ENCODE data around the gene NGEF.

The NGEF gene

GRCh38 chr2:232879618-232880494 is 133.2 kb downstream of the NGEF start:
- DNase-seq = no peak

- no peak for DNase-seq
Observed at GRCh38 chr2:232878855-232879617, 134.0 kb downstream of the NGEF start.

GRCh38 chr2:232877940-232878511 is 135.0 kb downstream of the NGEF start:
- no peak for DNase-seq

- DNase-seq = no peak
Observed at GRCh38 chr2:232876978-232877441, 136.0 kb downstream of the NGEF start.

- no peak for DNase-seq
Observed at GRCh38 chr2:232876161-232876977, 136.7 kb downstream of the NGEF start.

- no peak for DNase-seq
Observed at GRCh38 chr2:232875256-232876121, 137.6 kb downstream of the NGEF start.

GRCh38 chr2:232874677-232875223 is 138.3 kb downstream of the NGEF start:
- DNase-seq = no peak

- DNase-seq = peak; percentile 43
Observed at GRCh38 chr2:232873909-232874641, 139.0 kb downstream of the NGEF start.

GRCh38 chr2:232873292-232873908 is 139.7 kb downstream of the NGEF start:
- DNase-seq = no peak

- DNase-seq = no peak
Observed at GRCh38 chr2:232872826-232873225, 140.2 kb downstream of the NGEF start.

GRCh38 chr2:232871835-232872736 is 141.0 kb downstream of the NGEF start:
- no peak for DNase-seq

- DNase-seq = no peak
Observed at GRCh38 chr2:232871418-232871834, 141.6 kb downstream of the NGEF start.

- DNase-seq = no peak
Observed at GRCh38 chr2:232870766-232871371, 142.2 kb downstream of the NGEF start.

- DNase-seq = no peak
Observed at GRCh38 chr2:232870018-232870765, 142.9 kb downstream of the NGEF start, which contains the start of gene SNORC. Gene SNORC, plus strand, starts transcription at chr2:232870264. Its CDS starts 78 bp downstream, at chr2:232870342.

- DNase-seq = no peak
Observed at GRCh38 chr2:232869138-232870017, 143.7 kb downstream of the NGEF start.

- no peak for DNase-seq
Observed at GRCh38 chr2:232866104-232866503, 147.0 kb downstream of the NGEF start.

- DNase-seq = no peak
Observed at GRCh38 chr2:232865165-232865564, 147.9 kb downstream of the NGEF start.
